Dendritic cell treated with granulocyte-macrophage colony-stimulating factor and Interleukin-4, amounts not matched to agents 40 ng/mL and 50 ng/mL, for 4 days (primary cell): ENCODE measurements around the gene SSBP4.
"Not testable (repeated sequence)": the region's sequence is repeated elsewhere in the genome, so short reads cannot be mapped to it uniquely, and the experiment has no call there.

Experiments
- H3K27ac Mint-ChIP-seq: one replicate; pipeline ENCODE4 v1.8.0; 2022; ENCODE audit warnings: mild to moderate bottlenecking, mixed read lengths
- H3K27me3 Mint-ChIP-seq: one replicate; pipeline ENCODE4 v1.8.0; 2022; ENCODE audit warnings: mild to moderate bottlenecking, mixed read lengths
- H3K36me3 Mint-ChIP-seq: one replicate; pipeline ENCODE4 v1.8.0; 2022; ENCODE audit warnings: low read depth, mixed read lengths
- H3K4me1 Mint-ChIP-seq: one replicate; pipeline ENCODE4 v1.8.0; 2022; ENCODE audit warnings: low read depth, mixed read lengths
- H3K4me3 Mint-ChIP-seq: one replicate; pipeline ENCODE4 v1.8.0; 2022; ENCODE audit warnings: mild to moderate bottlenecking, moderate library complexity, mixed read lengths
- H3K9me3 Mint-ChIP-seq: one replicate; pipeline ENCODE4 v1.8.0; 2022; ENCODE audit warnings: mixed read lengths
- intact Hi-C: fragments of 100-400 bp; cut with micrococcal nuclease; formaldehyde crosslinking; loops from one replicate; pipeline ENCODE4 v1.15.0; 2022

SSBP4 gene

GRCh38 chr19:18419195-18419698 is at the start of gene SSBP4:
TSS of gene SSBP4 (plus strand) at chr19:18419398. CDS start at chr19:18419649, 251 bp downstream.
- H3K4me1 Mint-ChIP-seq: peaks cover 88% of the 10 kb centered on the region
- H3K4me3 Mint-ChIP-seq: peak within 1 kb of the TSS; percentile 83
- H3K27ac Mint-ChIP-seq: peak within 1 kb of the TSS; percentile 95
- H3K9me3 Mint-ChIP-seq: no peaks in the 10 kb centered on the region
- H3K27me3 Mint-ChIP-seq: no peaks in the 10 kb centered on the region
- intact Hi-C loops: loop anchor here (5.0 kb wide), 2 partner anchors 137 to 217 kb away; partner anchors contain the start of genes JUND and RAB3A
- peaks cover 35% of the 10 kb centered on the region for H3K36me3 Mint-ChIP-seq

DNA sequence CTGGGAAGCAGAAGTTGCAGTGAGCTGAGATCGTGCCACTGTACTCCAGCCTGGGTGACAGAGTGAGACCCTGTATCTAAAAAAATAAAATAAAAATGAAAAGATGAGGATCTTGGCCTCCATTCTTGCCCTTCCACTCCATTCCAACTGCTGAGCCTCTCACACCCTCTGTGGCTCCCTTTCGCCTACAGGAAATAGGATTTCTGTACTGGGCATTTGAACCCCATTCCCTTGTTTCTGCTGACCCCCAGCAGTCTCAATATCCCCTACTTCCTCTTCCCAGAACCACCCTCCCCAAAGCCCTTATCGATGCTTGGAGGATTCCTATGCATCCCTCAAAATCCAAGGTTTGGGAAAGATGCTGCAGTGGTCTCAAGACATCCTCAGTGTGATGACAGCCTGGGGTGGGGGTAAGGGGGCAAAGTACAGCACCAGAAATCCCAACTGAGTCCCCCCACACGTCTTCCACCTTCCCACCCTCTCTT is 45.7 kb upstream of the SSBP4 start:
- Mint-ChIP-seq H3K27ac (peak overlapping the region; percentile 74), H3K36me3 (peaks cover 15% of the 10 kb centered on the region), H3K27me3 (peaks cover 2% of the 10 kb centered on the region), H3K4me3 (no peak overlapping the region), H3K9me3 (no peaks in the 10 kb centered on the region), H3K4me1 (peaks cover 39% of the 10 kb centered on the region)
- intact Hi-C loops: no loop called here

DNA sequence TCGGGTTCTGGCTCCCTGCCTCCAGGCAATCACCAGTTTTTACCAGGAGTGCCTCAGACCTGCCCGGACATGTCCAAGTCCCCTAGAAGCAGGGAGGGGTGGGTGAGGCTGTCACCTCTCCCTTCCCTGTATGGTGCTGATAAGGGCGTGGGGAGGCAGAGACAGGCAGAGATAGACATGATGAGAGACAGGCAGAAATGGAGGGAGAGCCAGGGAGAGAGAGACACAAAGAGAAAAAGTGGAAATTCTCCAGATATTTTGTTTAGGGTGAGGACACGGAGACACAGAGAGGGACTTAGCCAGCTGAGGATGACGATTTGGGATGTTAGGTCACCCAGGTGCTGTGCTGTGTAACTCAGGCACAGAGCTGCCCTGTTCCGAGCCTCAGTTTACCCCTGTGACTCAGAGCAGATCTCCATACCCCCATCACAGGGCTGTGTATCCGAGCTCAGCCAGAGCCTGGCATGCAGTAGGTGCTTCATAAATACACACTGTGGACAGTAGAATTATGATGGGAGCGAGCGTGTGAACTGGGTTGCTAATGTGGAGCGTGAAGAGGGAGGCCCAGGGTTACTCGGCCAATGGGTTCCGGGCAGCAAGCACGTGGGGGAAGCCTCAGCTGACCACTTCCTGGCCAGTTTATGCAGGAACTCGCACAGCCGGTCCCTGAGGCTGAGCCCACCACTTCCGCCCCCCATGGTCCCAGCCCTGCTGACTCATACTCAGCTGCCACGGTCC is 45.1 kb upstream of the SSBP4 start:
- Mint-ChIP-seq H3K36me3 (peaks cover 9% of the 10 kb centered on the region), H3K4me1 (peaks cover 39% of the 10 kb centered on the region), H3K27ac (peak overlapping the region; percentile 74), H3K27me3 (peaks cover 2% of the 10 kb centered on the region), H3K9me3 (no peaks in the 10 kb centered on the region), H3K4me3 (peak overlapping the region; percentile 30)
- intact Hi-C loops: no loop called here

GRCh38 chr19:18377026-18377425 is 42.2 kb upstream of the SSBP4 start:
- Mint-ChIP-seq H3K4me1 (peaks cover 45% of the 10 kb centered on the region), H3K36me3 (no peaks in the 10 kb centered on the region), H3K27ac (no peak overlapping the region), H3K27me3 (peaks cover 4% of the 10 kb centered on the region), H3K9me3 (no peaks in the 10 kb centered on the region), H3K4me3 (no peak overlapping the region)
- intact Hi-C loops: no loop called here

GRCh38 chr19:18379803-18380747 is 39.1 kb upstream of the SSBP4 start:
- Mint-ChIP-seq H3K4me1 (peaks cover 31% of the 10 kb centered on the region), H3K4me3 (no peak overlapping the region), H3K27me3 (peaks cover 13% of the 10 kb centered on the region), H3K36me3 (no peaks in the 10 kb centered on the region), H3K27ac (peak overlapping the region; percentile 65), H3K9me3 (no peaks in the 10 kb centered on the region)
- intact Hi-C loops: no loop called here

DNA sequence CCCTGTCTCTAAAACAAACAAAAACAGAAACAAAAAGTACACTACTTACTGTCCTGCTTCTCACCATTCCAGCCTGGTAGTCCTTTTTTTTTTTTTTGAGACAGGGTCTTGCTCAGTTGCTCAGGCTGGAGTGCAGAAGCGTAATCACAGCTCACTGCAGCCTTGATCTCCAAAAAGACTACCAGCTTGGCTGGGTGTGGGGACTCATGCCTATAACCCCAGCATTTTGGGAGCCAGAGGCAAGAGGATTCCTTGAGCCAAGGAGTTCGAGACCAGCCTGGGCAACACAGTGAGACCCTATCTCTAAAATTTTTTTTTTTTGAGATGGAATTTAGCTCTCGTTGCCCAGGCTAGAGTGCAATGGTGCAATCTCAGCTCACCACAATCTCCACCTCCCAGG is 38.4 kb upstream of the SSBP4 start:
- H3K27me3 Mint-ChIP-seq: peaks cover 19% of the 10 kb centered on the region
- H3K4me3 Mint-ChIP-seq: no peak overlapping the region
- H3K9me3 Mint-ChIP-seq: no peaks in the 10 kb centered on the region
- H3K36me3 Mint-ChIP-seq: no peaks in the 10 kb centered on the region
- intact Hi-C loops: no loop called here
- H3K27ac Mint-ChIP-seq: peak overlapping the region; percentile 65
- H3K4me1 Mint-ChIP-seq: peaks cover 33% of the 10 kb centered on the region

- H3K27me3 Mint-ChIP-seq: peaks cover 23% of the 10 kb centered on the region
Measured at GRCh38 chr19:18383622-18384021, 35.6 kb upstream of the SSBP4 start.

DNA sequence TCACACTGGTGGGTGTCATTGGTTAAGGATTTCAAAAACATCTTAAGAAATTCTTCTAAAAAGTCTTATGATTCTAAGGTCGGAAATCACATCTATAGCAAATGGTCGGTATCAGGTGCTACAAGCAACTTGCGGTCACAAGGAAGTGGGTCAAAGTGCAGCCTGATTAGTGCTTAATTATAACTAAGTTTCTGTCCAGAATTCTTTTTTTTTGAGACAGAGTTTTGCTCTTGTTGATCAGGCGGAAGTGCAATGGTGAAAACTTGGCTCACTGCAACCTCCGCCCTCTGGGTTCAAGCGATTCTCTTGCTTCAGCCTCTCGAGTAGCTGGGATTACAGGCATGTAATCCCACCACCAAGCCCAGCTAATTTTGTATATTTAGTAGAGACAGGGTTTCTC is 34.4 kb upstream of the SSBP4 start:
- Mint-ChIP-seq H3K4me1 (peaks cover 58% of the 10 kb centered on the region), H3K9me3 (no peaks in the 10 kb centered on the region), H3K27me3 (peaks cover 23% of the 10 kb centered on the region), H3K4me3 (no peak overlapping the region), H3K36me3 (peaks cover 8% of the 10 kb centered on the region), H3K27ac (no peak overlapping the region)
- intact Hi-C loops: loop anchor here (5.0 kb wide), 1 partner anchor 37 kb away; no protein-coding TSS in a partner anchor

More at GRCh38 chr19:18383622-18384021, 35.6 kb upstream of the SSBP4 start:
- H3K4me3 Mint-ChIP-seq, H3K9me3 Mint-ChIP-seq, H3K36me3 Mint-ChIP-seq, intact Hi-C loops, H3K27ac Mint-ChIP-seq: not testable (repeated sequence)
- H3K4me1 Mint-ChIP-seq: peaks cover 50% of the 10 kb centered on the region

DNA sequence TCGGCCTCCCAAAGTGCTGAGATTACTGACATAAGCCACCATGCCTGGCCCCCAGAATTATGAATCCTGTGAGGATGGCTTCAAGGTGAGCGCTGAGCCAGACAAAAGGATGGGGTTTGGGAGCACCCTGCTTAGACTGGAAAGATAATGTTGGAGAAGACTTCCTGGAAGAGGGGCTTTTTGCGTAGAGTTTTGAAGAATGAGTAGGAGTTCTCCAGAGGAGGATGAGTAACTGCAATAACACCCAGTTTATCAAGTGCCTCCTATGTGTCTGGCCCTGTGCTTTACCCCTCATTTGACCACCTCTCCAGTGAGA is 33.9 kb upstream of the SSBP4 start:
- Mint-ChIP-seq H3K27me3 (peaks cover 23% of the 10 kb centered on the region), H3K9me3 (no peaks in the 10 kb centered on the region)

DNA sequence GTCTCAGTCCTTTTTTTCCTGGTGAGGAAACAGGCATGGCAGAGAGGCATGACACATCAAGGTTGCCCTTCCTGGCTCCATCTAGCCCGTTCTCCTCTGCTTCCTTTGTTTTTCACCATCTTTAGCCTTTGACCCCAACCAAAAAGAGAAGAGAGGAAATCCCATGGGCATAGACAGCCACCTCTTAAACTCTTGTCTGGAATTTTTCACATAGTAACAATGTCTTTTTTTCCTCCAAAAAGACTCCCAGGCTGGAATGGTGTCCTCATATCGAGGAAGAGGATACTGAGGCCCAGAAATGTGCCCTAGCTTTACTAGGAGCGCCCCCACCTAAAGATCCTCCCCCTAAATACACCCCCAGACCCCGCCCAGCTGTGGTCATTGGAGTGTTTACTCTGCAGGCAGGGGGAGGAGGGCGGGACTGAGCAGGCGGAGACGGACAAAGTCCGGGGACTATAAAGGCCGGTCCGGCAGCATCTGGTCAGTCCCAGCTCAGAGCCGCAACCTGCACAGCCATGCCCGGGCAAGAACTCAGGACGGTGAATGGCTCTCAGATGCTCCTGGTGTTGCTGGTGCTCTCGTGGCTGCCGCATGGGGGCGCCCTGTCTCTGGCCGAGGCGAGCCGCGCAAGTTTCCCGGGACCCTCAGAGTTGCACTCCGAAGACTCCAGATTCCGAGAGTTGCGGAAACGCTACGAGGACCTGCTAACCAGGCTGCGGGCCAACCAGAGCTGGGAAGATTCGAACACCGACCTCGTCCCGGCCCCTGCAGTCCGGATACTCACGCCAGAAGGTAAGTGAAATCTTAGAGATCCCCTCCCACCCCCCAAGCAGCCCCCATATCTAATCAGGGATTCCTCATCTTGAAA is 33.3 kb upstream of the SSBP4 start, which contains the start of gene GDF15:
TSS of gene GDF15 (plus strand) at position 484 of the 868 bp plus-strand sequence. CDS start at position 516, 32 bp downstream.
- H3K36me3 Mint-ChIP-seq: peaks cover 19% of the 10 kb centered on the region
- intact Hi-C loops: loop anchor here (5.0 kb wide), 1 partner anchor 39 kb away; no protein-coding TSS in a partner anchor
- H3K4me3 Mint-ChIP-seq: no peak within 1 kb of the TSS
- H3K27me3 Mint-ChIP-seq: peaks cover 23% of the 10 kb centered on the region
- H3K9me3 Mint-ChIP-seq: no peaks in the 10 kb centered on the region
- peaks cover 60% of the 10 kb centered on the region for H3K4me1 Mint-ChIP-seq
- no peak within 1 kb of the TSS for H3K27ac Mint-ChIP-seq

More for the DNA sequence above, 33.9 kb upstream of the SSBP4 start:
- Mint-ChIP-seq H3K27ac (no peak overlapping the region), H3K4me1 (peaks cover 57% of the 10 kb centered on the region), H3K36me3 (peaks cover 13% of the 10 kb centered on the region), H3K4me3 (no peak overlapping the region)
- intact Hi-C loops: loop anchor here (5.0 kb wide), 1 partner anchor 38 kb away; no protein-coding TSS in a partner anchor

- peaks cover 23% of the 10 kb centered on the region for H3K27me3 Mint-ChIP-seq
Measured at GRCh38 chr19:18386543-18387271, 32.5 kb upstream of the SSBP4 start.

DNA sequence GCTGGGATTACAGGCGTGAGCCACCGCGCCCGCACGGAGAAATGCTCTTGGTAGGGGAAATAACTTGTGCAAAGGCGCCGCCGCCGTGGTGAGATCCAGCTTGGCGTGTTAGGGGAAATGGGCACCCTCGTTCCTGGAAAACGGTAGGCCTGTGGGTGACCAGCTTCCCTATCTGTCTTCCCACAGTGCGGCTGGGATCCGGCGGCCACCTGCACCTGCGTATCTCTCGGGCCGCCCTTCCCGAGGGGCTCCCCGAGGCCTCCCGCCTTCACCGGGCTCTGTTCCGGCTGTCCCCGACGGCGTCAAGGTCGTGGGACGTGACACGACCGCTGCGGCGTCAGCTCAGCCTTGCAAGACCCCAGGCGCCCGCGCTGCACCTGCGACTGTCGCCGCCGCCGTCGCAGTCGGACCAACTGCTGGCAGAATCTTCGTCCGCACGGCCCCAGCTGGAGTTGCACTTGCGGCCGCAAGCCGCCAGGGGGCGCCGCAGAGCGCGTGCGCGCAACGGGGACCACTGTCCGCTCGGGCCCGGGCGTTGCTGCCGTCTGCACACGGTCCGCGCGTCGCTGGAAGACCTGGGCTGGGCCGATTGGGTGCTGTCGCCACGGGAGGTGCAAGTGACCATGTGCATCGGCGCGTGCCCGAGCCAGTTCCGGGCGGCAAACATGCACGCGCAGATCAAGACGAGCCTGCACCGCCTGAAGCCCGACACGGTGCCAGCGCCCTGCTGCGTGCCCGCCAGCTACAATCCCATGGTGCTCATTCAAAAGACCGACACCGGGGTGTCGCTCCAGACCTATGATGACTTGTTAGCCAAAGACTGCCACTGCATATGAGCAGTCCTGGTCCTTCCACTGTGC is 30.9 kb upstream of the SSBP4 start:
- no peaks in the 10 kb centered on the region for H3K9me3 Mint-ChIP-seq
- intact Hi-C loops: loop anchor here (2.0 to 5.0 kb wide), 2 partner anchors 20 to 41 kb away; no protein-coding TSS in a partner anchor
- peaks cover 17% of the 10 kb centered on the region for H3K27me3 Mint-ChIP-seq
- H3K4me3 Mint-ChIP-seq: peak overlapping the region; percentile 80
- H3K27ac Mint-ChIP-seq: peak overlapping the region; percentile 86
- H3K4me1 Mint-ChIP-seq: peaks cover 75% of the 10 kb centered on the region
- peaks cover 37% of the 10 kb centered on the region for H3K36me3 Mint-ChIP-seq

More at GRCh38 chr19:18386543-18387271, 32.5 kb upstream of the SSBP4 start:
- H3K4me1 Mint-ChIP-seq: peaks cover 67% of the 10 kb centered on the region
- H3K36me3 Mint-ChIP-seq: peaks cover 27% of the 10 kb centered on the region
- H3K9me3 Mint-ChIP-seq: no peaks in the 10 kb centered on the region
- intact Hi-C loops: loop anchor here (5.0 kb wide), 1 partner anchor 39 kb away; no protein-coding TSS in a partner anchor
- no peak overlapping the region for H3K4me3 Mint-ChIP-seq
- H3K27ac Mint-ChIP-seq: no peak overlapping the region
